Activated CD4-positive, alpha-beta T cell treated with anti-CD3 and anti-CD28 coated beads, Interleukin-2, amount 50 U/mL, for 4 hours (primary cell): ENCODE measurements around the gene STIM1.
"Not testable (repeated sequence)": the region's sequence is repeated elsewhere in the genome, so short reads cannot be mapped to it uniquely, and the experiment has no call there.

ENCODE experiments used
- DNase-seq, 2 experiments: peaks; one replicate each; pipeline ENCODE4 v3.0.0-alpha.2; 2020

STIM1 gene

DNA sequence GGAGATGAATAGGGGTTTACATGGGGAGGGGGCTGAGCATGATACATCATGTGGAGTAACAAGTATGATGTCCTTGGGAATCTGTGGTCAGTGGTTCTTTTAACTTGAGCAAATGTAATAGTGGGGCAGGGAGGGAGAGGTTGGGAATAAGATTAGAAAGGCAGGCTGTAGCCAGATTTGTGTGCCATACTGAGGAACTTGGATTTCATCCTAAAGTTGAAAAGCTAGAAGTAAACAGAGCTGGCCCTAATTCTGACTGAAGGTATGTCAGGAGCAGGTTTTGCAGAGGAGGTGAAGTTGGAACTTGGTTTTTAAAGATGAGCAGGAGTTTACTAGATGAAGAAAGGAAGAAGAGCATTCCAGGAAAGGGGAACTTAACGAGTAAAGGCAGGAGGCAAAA lies 130.8 kb downstream of the STIM1 start:
- no peak for DNase-seq

DNA sequence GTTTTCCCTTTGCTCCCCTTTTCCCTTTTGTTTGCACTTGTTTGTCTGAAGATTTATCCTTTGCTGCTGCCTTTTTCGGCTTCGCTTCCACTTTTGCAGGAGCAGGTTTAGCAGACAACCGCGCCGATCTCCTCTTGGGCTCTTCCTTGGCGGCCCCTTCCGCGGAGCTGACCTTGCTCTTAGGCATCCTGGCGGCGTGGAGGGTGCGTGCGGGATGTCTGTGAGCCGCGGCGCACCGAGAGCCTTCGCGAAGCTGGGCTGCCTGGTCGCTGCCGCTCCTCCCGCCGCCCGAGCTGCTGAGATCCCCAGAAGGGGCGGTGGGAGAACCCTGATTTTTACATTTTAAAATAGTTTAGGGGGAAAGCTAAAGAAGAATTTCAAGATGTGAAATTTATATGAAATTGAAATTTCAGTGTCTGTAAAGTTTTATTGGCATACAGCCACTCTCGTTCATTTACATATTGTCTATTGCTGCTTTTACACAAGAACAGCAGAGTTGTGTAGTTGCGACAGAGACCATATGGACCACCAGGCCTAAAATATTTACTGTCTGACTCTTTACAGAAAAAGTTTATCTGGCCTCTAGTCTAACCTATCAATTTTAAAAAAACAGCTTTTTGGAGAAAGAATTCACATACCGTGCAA lies 133.9 kb downstream of the STIM1 start:
- no peak for DNase-seq

DNA sequence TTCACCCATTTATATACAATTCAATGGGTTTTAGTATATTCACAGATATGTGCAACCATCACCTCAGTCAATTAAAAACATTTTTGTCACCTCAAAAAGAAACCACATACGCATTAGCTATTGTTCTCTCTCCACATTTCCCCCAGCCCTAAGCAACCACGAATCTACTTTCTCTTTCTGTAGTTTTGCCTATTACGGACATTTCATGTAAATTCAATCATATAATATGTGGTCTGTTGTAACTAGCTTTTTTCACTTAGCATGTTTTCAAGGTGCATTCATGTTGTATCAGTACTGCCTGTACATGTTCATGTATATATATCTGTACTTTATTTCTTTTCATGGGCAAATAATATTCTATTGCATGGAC lies 134.4 kb downstream of the STIM1 start:
- no peak for DNase-seq

DNA sequence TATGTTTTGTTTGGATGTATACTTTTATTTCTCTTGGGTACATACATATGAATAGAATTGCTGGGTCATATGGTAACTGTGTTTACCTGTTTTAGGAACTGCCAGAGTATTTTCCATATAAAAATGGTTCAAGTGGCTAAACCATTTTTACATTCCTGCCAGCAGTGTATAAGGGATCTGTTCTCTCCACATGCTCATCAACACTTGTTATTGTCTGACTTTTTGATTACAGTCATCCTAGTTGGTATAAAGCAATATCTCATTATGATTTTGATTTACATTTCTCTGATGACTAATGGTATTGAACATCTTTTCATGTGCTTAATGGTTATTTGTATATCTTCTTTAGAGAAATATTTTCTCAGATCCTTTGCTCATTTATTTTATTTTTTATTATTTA lies 134.9 kb downstream of the STIM1 start:
- DNase-seq: no peak

DNA sequence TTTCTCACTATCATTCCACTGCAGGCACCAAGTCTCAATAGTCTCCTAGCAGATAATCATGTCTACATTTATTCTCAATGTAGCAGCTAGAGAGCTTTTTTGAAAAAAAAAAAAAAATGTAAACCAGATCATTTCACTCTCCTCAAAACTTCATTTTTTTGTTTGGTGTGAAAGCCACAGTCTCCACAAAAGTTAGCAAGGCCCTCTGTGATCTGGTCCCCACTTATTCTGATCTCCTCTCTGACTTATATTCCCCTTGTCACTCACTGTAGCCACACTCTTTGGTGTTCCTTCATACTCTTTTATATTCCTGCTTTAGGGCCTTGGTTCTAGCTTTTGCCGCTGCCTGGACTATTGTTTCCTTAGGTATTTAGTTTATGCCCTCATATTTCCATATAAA lies 137.5 kb downstream of the STIM1 start:
- DNase-seq: no peak

DNA sequence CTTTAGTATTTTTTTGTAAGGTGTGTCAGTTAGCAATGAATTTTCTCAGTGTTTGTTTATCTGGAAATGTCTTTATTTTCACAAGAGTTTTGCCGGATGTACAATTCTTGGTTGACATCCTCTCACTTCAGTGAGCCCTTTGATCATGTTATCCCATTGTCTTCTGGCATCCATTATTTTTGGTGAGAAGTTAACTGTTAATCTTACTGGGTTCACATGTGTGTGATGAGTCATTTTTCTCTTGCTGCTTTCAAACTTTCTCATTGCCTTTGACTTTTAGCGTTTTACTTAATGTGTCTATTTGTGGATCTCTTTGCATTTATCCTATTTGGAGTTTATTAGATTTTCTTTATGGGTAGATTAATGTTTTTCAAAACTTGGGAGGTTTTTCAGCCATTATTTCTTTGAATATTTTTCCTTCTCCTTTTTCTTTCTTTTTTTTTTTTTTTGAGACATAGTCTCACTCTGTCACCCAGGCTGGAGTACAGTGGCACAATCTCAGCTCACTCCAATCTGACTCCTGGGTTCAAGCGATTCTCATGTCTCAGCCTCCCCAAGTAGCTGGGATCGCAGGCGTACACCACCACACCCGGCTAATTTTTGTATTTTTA lies 138.7 kb downstream of the STIM1 start:
- no peak for DNase-seq

DNA sequence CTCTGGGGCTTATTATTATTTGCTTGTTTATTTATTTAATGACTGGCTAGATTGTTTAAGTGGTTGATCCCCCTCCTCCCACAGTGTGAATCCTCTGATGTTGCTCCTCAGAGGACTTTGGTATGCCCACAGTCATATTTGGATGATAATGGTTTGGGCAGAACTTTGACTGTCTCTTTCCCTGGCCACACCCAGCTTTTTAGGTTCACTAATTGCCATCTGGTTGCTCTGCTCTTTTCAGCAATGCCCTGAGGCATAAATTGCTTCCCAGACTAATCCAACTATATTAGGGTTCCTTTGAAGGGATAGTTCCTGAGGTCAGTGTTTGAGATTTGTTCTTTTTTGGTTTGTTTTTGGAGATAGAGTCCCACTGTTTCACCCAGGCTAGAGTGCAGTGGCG lies 139.8 kb downstream of the STIM1 start:
- no peak for DNase-seq

DNA sequence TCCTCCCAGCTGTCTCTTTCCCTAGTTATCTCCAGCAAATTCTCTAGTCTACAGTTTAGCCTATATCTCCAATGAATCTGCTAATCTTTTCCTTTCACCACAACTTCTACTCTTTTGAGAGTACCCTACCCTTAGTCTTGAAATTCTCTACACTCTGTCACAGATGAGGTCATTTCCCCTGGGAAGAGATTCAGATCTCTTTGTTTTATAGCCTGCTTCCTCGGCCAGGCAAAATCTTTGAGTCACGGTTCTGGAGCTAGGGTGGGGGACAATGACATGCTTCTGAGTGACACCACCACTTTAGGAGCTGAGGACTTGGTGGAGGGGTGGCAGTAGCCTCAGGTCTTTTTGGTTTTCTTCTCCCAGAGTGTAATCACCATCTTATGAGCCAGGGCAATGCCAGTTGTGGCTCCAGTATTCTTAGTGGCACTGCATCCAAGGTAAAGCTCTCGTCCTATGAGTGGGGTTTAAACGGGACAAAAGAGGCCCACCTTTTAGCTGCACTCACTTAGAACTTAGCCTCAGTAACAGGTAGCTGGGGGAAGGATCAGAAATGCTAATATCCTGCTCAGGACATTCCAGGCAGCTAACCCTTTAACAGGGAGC lies 140.6 kb downstream of the STIM1 start:
- DNase-seq: no peak

DNA sequence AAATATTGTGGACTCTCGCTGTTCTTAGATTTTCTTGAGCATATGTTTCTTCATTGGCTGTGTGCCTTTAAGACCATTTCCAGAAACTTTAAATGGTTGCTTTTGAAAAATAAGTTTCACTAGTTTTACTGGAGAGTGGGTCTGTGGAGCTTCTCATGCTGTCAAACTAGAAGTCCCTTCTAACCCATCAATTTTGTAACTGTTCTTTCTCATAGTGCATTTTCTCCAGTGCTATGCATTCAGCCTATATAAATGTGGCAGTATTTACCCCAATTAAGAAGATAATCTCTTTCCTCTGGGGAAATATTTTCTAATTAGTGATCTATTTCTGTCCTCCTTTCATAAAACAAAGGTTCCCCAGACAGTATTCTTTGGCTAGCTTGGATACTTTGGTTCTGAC lies 141.2 kb downstream of the STIM1 start:
- DNase-seq: no peak

DNA sequence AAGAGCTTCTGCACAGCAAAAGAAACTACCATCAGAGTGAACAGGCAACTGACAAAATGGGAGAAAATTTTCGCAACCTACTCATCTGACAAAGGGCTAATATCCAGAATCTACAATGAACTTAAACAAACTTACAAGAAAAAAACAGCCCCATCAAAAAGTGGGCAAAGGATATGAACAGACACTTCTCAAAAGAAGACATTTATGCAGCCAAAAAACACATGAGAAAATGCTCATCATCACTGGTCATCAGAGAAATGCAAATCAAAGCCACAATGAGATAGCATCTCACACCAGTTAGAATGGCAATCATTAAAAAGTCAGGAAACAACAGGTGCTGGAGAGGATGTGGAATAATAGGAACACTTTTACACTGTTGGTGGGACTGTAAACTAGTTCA lies 149.3 kb downstream of the STIM1 start:
- not testable (repeated sequence) for DNase-seq

DNA sequence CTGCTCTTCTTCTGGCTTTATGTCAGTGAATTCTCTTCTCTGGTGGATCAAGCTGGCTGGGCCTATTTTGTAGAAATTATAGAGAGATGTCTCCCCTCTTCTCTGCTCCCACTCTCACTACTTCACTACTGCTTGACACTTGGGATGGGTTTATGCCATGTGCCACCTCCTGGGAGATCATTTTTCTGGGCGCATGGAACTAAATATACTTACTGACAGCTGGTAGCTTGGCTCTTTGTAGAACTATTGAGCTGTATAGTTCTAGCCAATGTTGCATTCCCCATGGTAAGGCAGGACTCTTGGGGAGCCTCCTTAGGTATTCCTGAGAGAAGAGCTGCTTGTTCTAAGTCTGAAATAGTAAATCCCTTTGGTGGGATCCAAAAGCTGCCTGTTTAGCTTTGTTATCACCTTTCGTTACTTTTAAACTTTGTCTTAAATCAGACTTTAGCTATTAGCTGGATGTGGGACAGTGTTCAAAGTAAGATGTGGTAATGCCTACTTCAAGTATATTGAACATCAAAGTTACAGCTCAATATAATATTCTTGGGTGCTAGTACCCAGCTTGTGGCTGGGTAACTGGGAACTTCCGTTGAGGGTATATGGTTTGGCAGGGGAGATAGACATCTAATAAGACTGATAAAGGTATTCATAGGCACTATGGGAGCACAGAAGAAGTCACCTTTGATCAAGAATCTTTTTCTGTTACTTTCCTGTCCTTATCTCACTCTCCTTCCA lies 151.6 kb downstream of the STIM1 start:
- DNase-seq: no peak

DNA sequence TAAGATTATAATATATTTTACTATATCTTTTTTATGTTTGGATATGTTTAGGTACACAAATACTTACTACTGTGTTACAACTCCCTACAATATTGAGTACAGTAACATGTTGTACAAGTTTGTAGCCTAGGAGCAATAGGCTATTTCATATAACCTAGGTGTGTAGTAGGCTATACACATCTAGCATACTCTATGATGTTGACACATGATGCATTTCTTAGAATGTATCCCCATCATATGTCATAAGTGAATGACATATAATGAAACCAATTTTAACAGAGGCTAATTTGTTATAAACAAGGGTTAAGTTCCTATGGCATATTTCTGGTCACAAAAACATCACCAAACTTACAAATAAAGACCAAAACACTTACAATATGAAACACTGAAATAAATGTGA lies 152.7 kb downstream of the STIM1 start:
- no peak for DNase-seq

DNA sequence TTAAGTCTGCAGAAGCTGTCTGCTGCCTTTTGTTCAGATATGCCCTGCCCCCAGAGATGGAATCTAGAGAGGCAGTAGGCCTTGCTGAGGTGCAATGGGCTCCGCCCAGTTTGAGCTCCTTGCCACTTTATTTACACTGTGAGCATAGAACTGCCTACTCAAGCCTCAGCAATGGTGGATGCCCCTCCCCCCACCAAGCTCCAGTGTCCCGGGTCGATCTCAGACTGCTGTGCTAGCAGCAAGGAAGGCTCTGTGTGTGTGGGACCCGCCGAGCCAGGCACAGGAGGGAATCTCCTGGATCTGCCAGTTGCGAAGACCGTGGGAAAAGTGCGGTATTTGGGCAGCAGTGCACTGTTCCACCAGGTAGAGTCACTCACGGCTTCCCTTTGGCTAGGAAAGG lies 161.1 kb downstream of the STIM1 start:
- not testable (repeated sequence) for DNase-seq

DNA sequence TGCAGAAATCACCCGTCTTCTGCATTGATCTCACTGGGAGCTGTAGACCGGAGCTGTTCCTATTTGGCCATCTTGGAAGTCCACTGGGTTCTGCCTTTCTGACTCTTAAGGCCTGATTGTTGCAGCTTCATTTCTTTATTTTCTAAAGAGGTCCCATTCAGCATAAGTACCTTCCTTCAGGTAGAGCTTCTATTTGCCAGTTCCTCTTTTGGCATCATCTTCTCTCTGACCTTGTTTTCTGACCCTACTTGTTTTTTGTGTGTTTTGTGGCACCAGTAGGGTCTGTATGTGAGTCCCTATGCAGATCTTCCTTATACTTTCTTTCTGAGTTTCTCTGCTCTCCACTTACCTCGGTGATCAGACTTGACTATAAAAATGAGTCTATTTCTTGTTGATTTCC lies 161.7 kb downstream of the STIM1 start:
- no peak for DNase-seq

DNA sequence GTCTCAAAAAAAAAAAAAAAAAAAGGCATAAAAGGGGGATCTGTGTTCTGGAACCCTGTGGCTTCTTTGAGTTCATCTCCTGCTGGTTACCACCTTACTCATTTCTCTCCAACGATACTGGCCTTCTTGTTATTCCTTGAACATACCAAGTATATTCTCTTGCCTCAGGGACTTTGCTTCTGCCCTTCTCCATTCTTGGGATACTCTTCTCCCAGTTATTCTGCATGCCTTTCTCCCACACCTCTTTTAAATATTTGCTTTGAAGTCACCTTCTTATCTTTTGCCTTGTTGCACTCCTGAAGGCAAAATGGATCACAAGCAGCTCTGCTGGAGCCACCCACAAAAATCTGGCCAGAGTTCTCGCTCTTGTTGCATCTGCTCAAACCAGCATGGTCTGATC lies 163.2 kb downstream of the STIM1 start:
- DNase-seq: no peak

DNA sequence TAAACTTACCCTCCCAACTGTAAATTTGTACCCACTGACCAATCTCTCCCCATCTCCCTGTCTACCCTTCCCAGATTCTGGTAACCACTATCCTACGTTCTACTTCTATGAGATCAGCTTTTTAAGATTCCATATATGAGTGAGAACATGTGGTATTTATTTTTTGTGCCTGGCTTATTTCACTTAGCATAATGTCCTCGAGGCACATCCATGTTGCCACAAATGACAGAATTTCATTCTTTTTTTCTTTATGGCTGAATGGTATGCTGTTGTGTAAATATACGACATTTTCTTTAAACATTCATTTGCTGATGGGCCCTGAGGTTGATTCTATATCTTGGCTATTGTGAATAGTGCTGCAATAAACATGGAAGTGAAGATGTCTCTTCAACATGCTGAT lies 164.4 kb downstream of the STIM1 start:
- DNase-seq: no peak

DNA sequence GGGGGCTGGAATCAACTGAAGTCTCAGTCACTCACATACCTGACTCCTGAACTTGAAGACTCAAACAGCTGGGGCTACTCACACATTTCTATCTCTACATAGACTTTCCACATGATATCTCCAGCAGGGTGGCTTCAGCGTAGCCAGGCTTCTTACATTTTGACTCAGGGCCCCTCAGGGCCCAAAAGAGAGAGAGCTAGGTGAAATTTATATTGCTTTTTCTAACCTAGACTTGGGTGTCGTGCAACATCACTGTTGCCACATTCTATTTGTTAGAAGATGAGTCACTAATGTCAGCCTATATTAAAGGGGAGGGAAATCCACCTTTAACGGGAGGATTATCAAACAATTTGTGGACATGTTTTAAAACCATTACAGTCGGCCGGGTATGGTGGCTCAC lies 167.2 kb downstream of the STIM1 start:
- no peak for DNase-seq

DNA sequence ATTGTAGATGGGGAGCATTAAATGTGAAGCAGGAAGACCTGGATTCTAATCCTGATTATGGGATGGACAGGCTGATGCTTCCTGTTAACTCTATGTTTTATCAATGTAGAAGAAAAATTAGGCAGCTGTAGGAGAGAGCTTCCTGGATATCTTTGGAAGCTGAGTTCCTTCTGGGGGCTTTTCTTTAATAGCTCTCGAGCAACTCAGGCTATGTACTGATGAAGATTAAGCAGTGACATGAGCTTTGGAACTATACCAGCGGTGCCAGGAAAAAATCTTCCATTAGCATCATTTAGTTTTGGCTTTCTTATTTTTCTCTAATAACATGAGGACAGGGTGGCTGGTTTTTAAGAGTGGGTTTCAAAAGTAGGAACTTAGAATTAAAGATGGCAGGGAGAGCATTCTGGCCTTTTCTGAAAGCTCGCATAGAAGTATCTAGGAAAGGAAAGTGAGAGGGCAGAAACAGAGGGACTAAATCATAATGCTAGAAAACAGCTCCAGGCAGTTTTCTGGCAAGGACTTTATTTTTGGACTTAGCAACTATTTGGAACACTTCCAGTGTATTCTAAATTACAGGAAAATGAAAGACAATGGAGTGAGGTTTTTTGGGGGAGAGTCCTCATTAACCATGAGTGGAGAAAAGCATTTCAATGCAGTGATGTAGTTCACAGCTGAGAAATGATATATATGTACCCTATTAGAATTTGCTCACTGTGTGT lies 169.9 kb downstream of the STIM1 start:
- DNase-seq: no peak

DNA sequence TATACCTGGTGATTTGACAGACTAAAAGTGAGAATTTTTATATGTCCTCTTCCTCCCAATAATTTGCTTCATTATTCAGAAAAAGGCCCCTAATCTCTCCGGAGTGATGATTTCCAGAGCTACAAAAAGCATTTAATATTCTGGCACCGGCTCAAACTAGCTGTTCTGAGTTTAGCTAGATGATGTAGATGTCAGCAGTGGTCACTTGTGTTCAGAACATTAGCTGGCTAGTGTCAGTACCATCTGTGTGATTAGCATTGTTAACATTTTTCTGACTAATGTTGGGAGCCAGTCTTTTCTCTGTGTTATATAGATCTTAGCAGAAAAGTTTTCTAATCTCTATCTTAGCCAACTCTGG lies 170.5 kb downstream of the STIM1 start:
- DNase-seq: no peak

DNA sequence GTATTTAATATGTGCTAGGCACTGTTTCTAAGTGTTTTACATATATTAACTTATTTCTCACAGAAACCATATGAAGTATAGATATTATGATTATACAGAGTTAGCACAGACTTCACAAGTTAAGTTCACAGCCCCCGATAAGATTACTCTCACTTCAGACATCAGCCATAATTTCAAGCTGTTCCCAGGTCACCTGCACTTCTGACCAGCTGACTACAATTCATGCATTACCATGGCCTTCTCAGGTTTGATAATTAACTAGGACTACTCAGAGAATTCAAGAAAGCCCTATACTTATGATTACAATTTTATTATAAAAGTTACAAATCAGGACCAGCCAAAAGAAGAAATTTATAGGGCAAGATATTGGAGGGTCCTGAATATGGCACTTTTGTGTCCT lies 170.9 kb downstream of the STIM1 start:
- no peak for DNase-seq

DNA sequence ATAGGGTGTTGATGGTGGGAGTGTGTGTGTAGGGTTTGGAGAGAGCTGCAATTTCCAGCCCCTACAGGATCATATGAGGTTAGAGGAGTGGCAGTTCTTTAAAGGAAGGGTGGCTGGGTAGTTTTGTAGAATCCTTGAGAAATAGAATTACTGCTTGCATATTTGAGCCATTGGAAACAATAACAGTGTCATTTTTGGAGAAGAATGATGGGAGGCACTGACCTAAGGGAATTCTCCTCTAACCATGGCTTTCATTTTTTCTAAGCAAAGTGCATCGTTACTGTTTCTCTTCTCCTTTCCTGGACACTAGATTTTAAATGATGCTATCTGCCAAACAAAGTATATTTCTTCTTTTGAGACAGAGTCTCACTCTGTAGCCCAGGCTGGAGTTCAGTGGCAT lies 172.3 kb downstream of the STIM1 start:
- DNase-seq: no peak

DNA sequence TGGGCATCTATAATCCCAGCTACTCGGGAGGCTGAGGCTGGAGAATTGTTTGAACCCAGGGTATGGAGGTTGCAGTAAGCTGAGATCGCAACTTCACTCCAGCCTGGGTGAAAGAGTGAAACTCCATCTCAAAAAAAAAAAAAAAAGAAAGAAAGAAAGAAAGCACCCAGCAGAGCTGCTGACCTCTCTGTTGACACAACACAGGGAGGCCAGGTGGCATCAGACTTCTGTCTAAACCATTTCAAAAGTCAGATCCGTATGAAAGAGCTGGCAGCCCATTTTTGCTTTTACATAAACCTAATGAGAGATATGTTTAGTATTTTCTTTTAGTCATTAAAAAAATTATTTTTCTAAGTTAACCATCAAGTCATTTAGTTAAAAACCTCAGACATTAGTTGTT lies 174.7 kb downstream of the STIM1 start:
- DNase-seq: no peak

DNA sequence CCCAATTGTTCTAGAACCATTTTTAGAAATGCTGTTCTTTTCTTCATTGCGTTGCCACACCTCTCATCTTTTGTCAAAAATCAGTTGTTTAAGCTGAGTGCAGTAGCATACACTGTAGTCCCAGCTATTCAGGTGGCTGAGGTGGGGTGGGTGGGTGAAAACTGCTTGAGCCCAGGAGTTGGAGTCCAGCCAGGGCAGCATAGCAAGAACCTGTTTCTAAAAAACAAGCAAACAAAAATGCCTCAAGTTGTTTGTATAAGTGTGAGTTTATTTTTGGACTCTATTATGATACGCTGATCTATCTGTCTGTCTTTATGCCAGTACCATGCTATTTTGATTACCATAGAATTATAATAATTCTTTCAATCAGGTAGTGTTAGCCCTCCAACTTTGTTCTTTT lies 176.6 kb downstream of the STIM1 start:
- DNase-seq: no peak

DNA sequence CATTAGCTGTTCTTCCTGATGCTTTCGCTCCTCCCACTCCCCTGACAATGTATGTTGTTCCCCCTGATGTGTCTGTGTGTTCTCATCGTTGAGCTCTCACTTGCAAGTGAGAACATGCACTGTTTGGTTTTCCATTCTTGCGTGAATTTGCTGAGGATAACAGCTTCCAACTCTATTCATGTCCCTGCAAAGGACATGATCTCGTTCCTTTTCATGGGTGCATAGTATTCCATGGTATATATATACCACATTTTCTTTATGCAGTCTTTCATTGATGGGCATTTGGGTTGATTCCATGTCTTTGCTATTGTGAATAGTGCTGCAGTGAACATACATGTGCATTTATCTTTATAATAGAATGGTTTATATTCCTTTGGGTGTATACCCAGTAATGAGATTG lies 180.5 kb downstream of the STIM1 start:
- DNase-seq: no peak
